ENCODE measurements around the gene MAPK10. TPM values are rescaled to one million over a fixed set of nuclear protein-coding genes. Genes with fewer than 3 reads are reported as not detected.
A peak's percentile ranks its signal among the peaks of the same experiment; 100 is the strongest.

Gene MAPK10
- polyA plus RNA-seq, 1 donor (not counting 4 experiments of a cell fraction or from before 2014, with no cell fraction given) = 8.2 TPM

GRCh38 chr4:86302251-86302650 lies 57.6 kb downstream of the MAPK10 start:
- Histone ChIP-seq H3K36me3 (ENCODE audit: control insufficient read depth in 2 of 2, extremely low read depth in 1 of 2, insufficient read depth in 2 of 2, low read length in 2 of 2) (no peaks in the 10 kb centered on the region), H3K9me1 (ENCODE audit: control insufficient read depth, extremely low read depth, insufficient read depth, low read length) (no peaks in the 10 kb centered on the region), H3K79me2 (ENCODE audit: control insufficient read depth, insufficient read depth, low read length) (no peaks in the 10 kb centered on the region), H3K27ac (ENCODE audit: control insufficient read depth, insufficient read depth, low read length) (no peak overlapping the region), H3K4me2 (ENCODE audit: control insufficient read depth, extremely low read depth, insufficient read depth, low read depth, low read length) (no peak overlapping the region), H2AFZ (ENCODE audit: control insufficient read depth, low read length) (no peak overlapping the region), H3K27me3 (ENCODE audit: control insufficient read depth, extremely low read depth, insufficient read depth, low read length) (no peaks in the 10 kb centered on the region), H3K4me1 (ENCODE audit: control insufficient read depth, extremely low read depth, insufficient read depth, low read length) (peaks cover under 1% of the 10 kb centered on the region), H3K9me3 (ENCODE audit: control insufficient read depth, low read depth, low read length) (peaks cover 4% of the 10 kb centered on the region), H3K9ac (ENCODE audit: control insufficient read depth, extremely low read depth, insufficient read depth, low read length) (no peak overlapping the region), H3K4me3 (ENCODE audit: control insufficient read depth in 2 of 3, extremely low read depth in 1 of 3, insufficient read depth in 2 of 3, low read depth in 1 of 3, low read length in 3 of 3) (no peak overlapping the region), H4K20me1 (ENCODE audit: control insufficient read depth, extremely low read depth, insufficient read depth, low read length) (no peaks in the 10 kb centered on the region)
- DNase-seq (ENCODE audit: low read depth, low spot score) (no peak), FAIRE-seq (peak; percentile 69)
- no peak for TF ChIP-seq EZH2 (IDR thresholded peaks at IDR 0.05; ENCODE audit: low read length)
- dilution Hi-C loops (cut with MboI; ENCODE audit: extremely low pct_ligation_motif_present, low sequenced_read_pairs) = no loop called here

GRCh38 chr4:86300516-86300915 lies 59.3 kb downstream of the MAPK10 start:
- dilution Hi-C loops (cut with MboI; ENCODE audit: extremely low pct_ligation_motif_present, low sequenced_read_pairs) = no loop called here
- no peaks in the 10 kb centered on the region for H3K9me1 ChIP-seq (ENCODE audit: control insufficient read depth, extremely low read depth, insufficient read depth, low read length)
- DNase-seq (ENCODE audit: low read depth, low spot score) (no peak), FAIRE-seq (no peak)
- H3K27me3 ChIP-seq (ENCODE audit: control insufficient read depth, extremely low read depth, insufficient read depth, low read length) = no peaks in the 10 kb centered on the region
- H3K27ac ChIP-seq (ENCODE audit: control insufficient read depth, insufficient read depth, low read length) = no peak overlapping the region
- H3K4me3 ChIP-seq (ENCODE audit: control insufficient read depth in 2 of 3, extremely low read depth in 1 of 3, insufficient read depth in 2 of 3, low read depth in 1 of 3, low read length in 3 of 3) = no peak overlapping the region
- peaks cover 4% of the 10 kb centered on the region for H3K9me3 ChIP-seq (ENCODE audit: control insufficient read depth, low read depth, low read length)
- H3K4me2 ChIP-seq (ENCODE audit: control insufficient read depth, extremely low read depth, insufficient read depth, low read depth, low read length) = no peak overlapping the region
- no peaks in the 10 kb centered on the region for H3K4me1 ChIP-seq (ENCODE audit: control insufficient read depth, extremely low read depth, insufficient read depth, low read length)
- no peaks in the 10 kb centered on the region for H4K20me1 ChIP-seq (ENCODE audit: control insufficient read depth, extremely low read depth, insufficient read depth, low read length)
- no peaks in the 10 kb centered on the region for H3K79me2 ChIP-seq (ENCODE audit: control insufficient read depth, insufficient read depth, low read length)
- TF ChIP-seq CTCF (optimal IDR thresholded peaks at IDR 0.05 in 1 of 3, IDR thresholded peaks at IDR 0.05 in 1 of 3, conservative IDR thresholded peaks at IDR 0.05 in 1 of 3; ENCODE audit: extremely low read depth in 1 of 3, insufficient read depth in 2 of 3, low read length in 3 of 3) (no peak), EZH2 (IDR thresholded peaks at IDR 0.05; ENCODE audit: low read length) (no peak)
- no peak overlapping the region for H2AFZ ChIP-seq (ENCODE audit: control insufficient read depth, low read length)
- H3K36me3 ChIP-seq (ENCODE audit: control insufficient read depth in 2 of 2, extremely low read depth in 1 of 2, insufficient read depth in 2 of 2, low read length in 2 of 2) = no peaks in the 10 kb centered on the region
- no peak overlapping the region for H3K9ac ChIP-seq (ENCODE audit: control insufficient read depth, extremely low read depth, insufficient read depth, low read length)

GRCh38 chr4:86296865-86297264 lies 63.0 kb downstream of the MAPK10 start:
- Histone ChIP-seq H3K9me1 (ENCODE audit: control insufficient read depth, extremely low read depth, insufficient read depth, low read length) (no peaks in the 10 kb centered on the region), H3K79me2 (ENCODE audit: control insufficient read depth, insufficient read depth, low read length) (no peaks in the 10 kb centered on the region), H3K4me1 (ENCODE audit: control insufficient read depth, extremely low read depth, insufficient read depth, low read length) (peaks cover 7% of the 10 kb centered on the region), H4K20me1 (ENCODE audit: control insufficient read depth, extremely low read depth, insufficient read depth, low read length) (no peaks in the 10 kb centered on the region), H3K9me3 (ENCODE audit: control insufficient read depth, low read depth, low read length) (no peaks in the 10 kb centered on the region), H3K4me3 (ENCODE audit: control insufficient read depth in 2 of 3, extremely low read depth in 1 of 3, insufficient read depth in 2 of 3, low read depth in 1 of 3, low read length in 3 of 3) (no peak overlapping the region), H3K36me3 (ENCODE audit: control insufficient read depth in 2 of 2, extremely low read depth in 1 of 2, insufficient read depth in 2 of 2, low read length in 2 of 2) (no peaks in the 10 kb centered on the region), H3K4me2 (ENCODE audit: control insufficient read depth, extremely low read depth, insufficient read depth, low read depth, low read length) (no peak overlapping the region), H2AFZ (ENCODE audit: control insufficient read depth, low read length) (no peak overlapping the region), H3K27ac (ENCODE audit: control insufficient read depth, insufficient read depth, low read length) (no peak overlapping the region), H3K27me3 (ENCODE audit: control insufficient read depth, extremely low read depth, insufficient read depth, low read length) (no peaks in the 10 kb centered on the region), H3K9ac (ENCODE audit: control insufficient read depth, extremely low read depth, insufficient read depth, low read length) (no peak overlapping the region)
- DNase-seq (ENCODE audit: low read depth, low spot score) (no peak), FAIRE-seq (no peak)
- TF ChIP-seq CTCF (optimal IDR thresholded peaks at IDR 0.05 in 1 of 3, IDR thresholded peaks at IDR 0.05 in 1 of 3, conservative IDR thresholded peaks at IDR 0.05 in 1 of 3; ENCODE audit: extremely low read depth in 1 of 3, insufficient read depth in 2 of 3, low read length in 3 of 3) (no peak), EZH2 (IDR thresholded peaks at IDR 0.05; ENCODE audit: low read length) (no peak)
- dilution Hi-C loops (cut with MboI; ENCODE audit: extremely low pct_ligation_motif_present, low sequenced_read_pairs) = no loop called here

Measured in keratinocyte (primary cell).